Neuronal stem cell (in vitro differentiated cells): ENCODE measurements around the gene FSCN2.

Experiments
- DNase-seq: peaks from one replicate; pipeline ENCODE4 v3.0.0-alpha.2; 2013; ENCODE audit warnings: low spot score
- H2AFZ ChIP-seq: one replicate; pipeline ENCODE4 v1.6.1; 2013; ENCODE audit warnings: mild to moderate bottlenecking, low read length, inconsistent platforms
- H2AK5ac ChIP-seq: 2 replicates; pipeline ENCODE4 v1.6.1; 2013; ENCODE audit warnings: low read depth, mild to moderate bottlenecking, inconsistent platforms, low read length, moderate library complexity, mixed read lengths
- H2BK120ac ChIP-seq: 2 replicates; pipeline ENCODE4 v1.6.1; 2013; ENCODE audit warnings: low read depth, mild to moderate bottlenecking, inconsistent platforms, low read length, moderate library complexity, mixed read lengths
- H2BK12ac ChIP-seq: one replicate; pipeline ENCODE4 v1.6.1; 2013; ENCODE audit warnings: low read length, inconsistent platforms
- H2BK15ac ChIP-seq: 2 replicates; pipeline ENCODE4 v1.6.1; 2013; ENCODE audit warnings: mild to moderate bottlenecking, low read length, inconsistent platforms, mixed read lengths
- H2BK5ac ChIP-seq: one replicate; pipeline ENCODE4 v1.6.1; 2013; ENCODE audit warnings: inconsistent platforms, mild to moderate bottlenecking, low read length, moderate library complexity
- H3K14ac ChIP-seq: one replicate; pipeline ENCODE4 v1.6.1; 2013; ENCODE audit warnings: low read length, inconsistent platforms
- H3K18ac ChIP-seq: 2 replicates; pipeline ENCODE4 v1.6.1; 2013; ENCODE audit warnings: low read length, inconsistent platforms
- H3K23ac ChIP-seq: 2 replicates; pipeline ENCODE4 v1.6.1; 2013; ENCODE audit warnings: low read depth, mild to moderate bottlenecking, mixed read lengths, low read length, inconsistent platforms; ENCODE audit not compliant: poor library complexity
- H3K27ac ChIP-seq: replicated peaks from 3 replicates; pipeline ENCODE4 v1.5.1; 2013; ENCODE audit warnings: low read length, inconsistent platforms
- H3K27me3 ChIP-seq, 3 experiments: 2 replicates each; pipeline ENCODE4 v1.6.1; 2013; ENCODE audit warnings: low read length in 3 of 3, mild to moderate bottlenecking in 2 of 3, inconsistent platforms in 1 of 3, low read depth in 1 of 3, mixed read lengths in 1 of 3, moderate library complexity in 1 of 3; ENCODE audit not compliant: control insufficient read depth in 3 of 3, insufficient read depth in 3 of 3
- H3K36me3 ChIP-seq, 2 donors: replicated peaks in 1 of 2; 2 replicates each; pipeline ENCODE4 v1.6.1; 2013; ENCODE audit warnings: low read length in 2 of 2; ENCODE audit not compliant: control insufficient read depth in 2 of 2, insufficient read depth in 2 of 2
- H3K4ac ChIP-seq: 2 replicates; pipeline ENCODE4 v1.6.1; 2013; ENCODE audit warnings: inconsistent platforms, mild to moderate bottlenecking, low read length, moderate library complexity
- H3K4me1 ChIP-seq, 2 donors: 1 replicate in 1 of 2; 2 replicates in 1 of 2; pipeline ENCODE4 v1.6.1; 2013; ENCODE audit warnings: low read length in 2 of 2, low read depth in 1 of 2; ENCODE audit not compliant: control insufficient read depth in 2 of 2, insufficient read depth in 1 of 2
- H3K4me2 ChIP-seq: one replicate; pipeline ENCODE4 v1.6.1; 2013; ENCODE audit warnings: mild to moderate bottlenecking, low read length, inconsistent platforms; ENCODE audit not compliant: insufficient read depth, poor library complexity, severe bottlenecking
- H3K4me3 ChIP-seq, 2 donors: 2 replicates each; pipeline ENCODE4 v1.5.1; 2013; ENCODE audit warnings: low read length in 2 of 2, mild to moderate bottlenecking in 2 of 2, inconsistent platforms in 1 of 2, moderate library complexity in 1 of 2
- H3K79me1 ChIP-seq: one replicate; pipeline ENCODE4 v1.6.1; 2013; ENCODE audit warnings: low read depth, mild to moderate bottlenecking, inconsistent platforms, low read length, moderate library complexity
- H3K9ac ChIP-seq: one replicate; pipeline ENCODE4 v1.6.1; 2013; ENCODE audit warnings: mild to moderate bottlenecking, low read depth, low read length, inconsistent platforms; ENCODE audit not compliant: poor library complexity
- H3K9me3 ChIP-seq, 2 donors: replicated peaks in 1 of 2; 2 replicates each; pipeline versions ENCODE3 to v1.6.1; 2013; ENCODE audit warnings: low read length in 2 of 2, mild to moderate bottlenecking in 2 of 2, inconsistent platforms in 1 of 2, low read depth in 1 of 2, mixed read lengths in 1 of 2, moderate library complexity in 1 of 2; ENCODE audit not compliant: control insufficient read depth in 2 of 2, insufficient read depth in 1 of 2
- H4K8ac ChIP-seq: one replicate; pipeline ENCODE4 v1.6.1; 2013; ENCODE audit warnings: low read depth, mild to moderate bottlenecking, inconsistent platforms, low read length, moderate library complexity
- H4K91ac ChIP-seq: one replicate; pipeline ENCODE4 v1.6.1; 2013; ENCODE audit warnings: low read length, low read depth, mild to moderate bottlenecking, inconsistent platforms; ENCODE audit not compliant: poor library complexity
- WGBS, 2 donors: extraction: QIAGEN DNeasy Blood & Tissue Kit; methylation state at CpG; one replicate each; pipeline ENCODE4 v1.1.7; 2013; ENCODE audit warnings: missing lambda C conversion rate in 2 of 2, mixed read lengths in 1 of 2; ENCODE audit not compliant: insufficient read length in 2 of 2, insufficient replicate concordance in 1 of 2; ENCODE audit errors: extremely low coverage in 2 of 2; 5-methylcytosine and 5-hydroxymethylcytosine counted together

Gene FSCN2

DNA sequence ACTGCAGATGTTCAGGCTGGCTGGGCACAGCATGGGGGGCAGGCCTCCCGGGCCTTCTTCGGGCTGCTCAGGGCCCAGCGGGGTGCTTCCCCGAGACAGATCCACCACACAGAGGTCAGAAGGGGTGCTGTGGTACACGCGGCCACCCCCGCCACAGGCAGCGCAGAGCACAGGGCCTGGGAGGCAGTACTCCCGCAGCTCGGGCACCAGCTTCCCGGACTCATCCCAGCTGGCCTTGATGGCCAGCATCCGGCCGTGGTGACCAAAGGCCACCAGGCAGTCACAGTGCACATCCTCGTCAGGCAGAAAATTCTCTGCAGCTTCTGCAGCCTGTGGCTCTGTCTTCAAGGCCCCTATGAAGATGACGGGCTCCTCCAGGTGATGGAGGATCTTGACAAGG, 22.1 kb downstream of the FSCN2 start:
- Histone ChIP-seq H3K4me3 (peak overlapping the region in 1 of 2 donors; percentile 96), H2BK120ac (no peak overlapping the region), H3K4me2 (no peak overlapping the region), H3K23ac (peak overlapping the region; percentile 55), H3K36me3 (peaks cover 38 to 47% of the 10 kb centered on the region in 2 donors), H2BK15ac (no peak overlapping the region), H3K14ac (peak overlapping the region; percentile 71), H3K27me3 (no peaks in the 10 kb centered on the region), H3K27ac (no peak overlapping the region), H3K9ac (no peak overlapping the region), H3K79me1 (peaks cover 22% of the 10 kb centered on the region), H4K8ac (no peak overlapping the region), H3K4ac (no peak overlapping the region), H3K18ac (no peak overlapping the region), H3K9me3 (no peaks in the 10 kb centered on the region), H2AK5ac (peak overlapping the region; percentile 71), H2AFZ (no peak overlapping the region), H2BK5ac (no peak overlapping the region), H4K91ac (no peak overlapping the region), H2BK12ac (no peak overlapping the region), H3K4me1 (peaks cover 14 to 17% of the 10 kb centered on the region in 2 donors)
- no peak for DNase-seq
- WGBS, 2 donors: no CpG with 5 or more reads among the region's 15 CpGs

- H2AK5ac ChIP-seq: peak overlapping the region; percentile 90
- no peak overlapping the region for H2BK15ac ChIP-seq
- no peak overlapping the region for H3K4ac ChIP-seq
- H4K91ac ChIP-seq: no peak overlapping the region
- peaks cover 33 to 42% of the 10 kb centered on the region in 2 donors for H3K36me3 ChIP-seq
- H3K27ac ChIP-seq: no peak overlapping the region
- H3K23ac ChIP-seq: peak overlapping the region; percentile 97
- H4K8ac ChIP-seq: no peak overlapping the region
- peak overlapping the region; percentile 98 for H3K9ac ChIP-seq
- H3K14ac ChIP-seq: peak overlapping the region; percentile 82
- peaks cover 22% of the 10 kb centered on the region for H3K79me1 ChIP-seq
- no peak overlapping the region for H3K18ac ChIP-seq
- peak overlapping the region; percentile 96 to 97 for H3K4me3 ChIP-seq
- peaks cover 14 to 17% of the 10 kb centered on the region in 2 donors for H3K4me1 ChIP-seq
- peak overlapping the region; percentile 29 for H2BK5ac ChIP-seq
- H2AFZ ChIP-seq: peak overlapping the region; percentile 99
- WGBS, 2 donors: no CpG with 5 or more reads among the region's 27 CpGs
- no peaks in the 10 kb centered on the region for H3K9me3 ChIP-seq
- no peak for DNase-seq
- H3K27me3 ChIP-seq: no peaks in the 10 kb centered on the region
- H2BK12ac ChIP-seq: peak overlapping the region; percentile 58
- no peak overlapping the region for H2BK120ac ChIP-seq
- H3K4me2 ChIP-seq: peak overlapping the region; percentile 97
These were observed 22.8 kb downstream of the FSCN2 start for GRCh38 chr17:81550830-81551457.

GRCh38 chr17:81551458-81552243, 23.5 kb downstream of the FSCN2 start:
- Histone ChIP-seq H2AFZ (peak overlapping the region; percentile 99), H2BK5ac (peak overlapping the region; percentile 90), H3K79me1 (peaks cover 22% of the 10 kb centered on the region), H2BK120ac (no peak overlapping the region), H3K18ac (peak overlapping the region; percentile 97), H2AK5ac (peak overlapping the region; percentile 90), H3K4me2 (peak overlapping the region; percentile 97), H3K4me1 (peaks cover 14 to 17% of the 10 kb centered on the region in 2 donors), H2BK15ac (peak overlapping the region; percentile 58), H3K36me3 (peaks cover 30 to 42% of the 10 kb centered on the region in 2 donors), H3K23ac (peak overlapping the region; percentile 97), H3K27ac (peak overlapping the region; percentile 49), H3K27me3 (no peaks in the 10 kb centered on the region), H3K9me3 (no peaks in the 10 kb centered on the region), H3K9ac (peak overlapping the region; percentile 98), H3K4ac (peak overlapping the region; percentile 84), H3K14ac (peak overlapping the region; percentile 82), H4K8ac (no peak overlapping the region), H4K91ac (no peak overlapping the region), H2BK12ac (peak overlapping the region; percentile 41), H3K4me3 (peak overlapping the region; percentile 96 to 97)
- DNase-seq: no peak
- no CpG with 5 or more reads among the region's 69 CpGs for WGBS, 2 donors
